Measurements from ENCODE around the gene TMEM138. TPM values are rescaled to one million over a fixed set of nuclear protein-coding genes. Genes with fewer than 3 reads are reported as not detected.

The TMEM138 gene
- total and polyA plus RNA-seq, 4 donors: 13.5 to 39.6 (median 24.2) TPM

GRCh38 chr11:61357894-61358239, 4.3 kb upstream of the TMEM138 start:
- WGBS: 96% methylated on average over 6 of the region's 6 CpGs
- no peaks in the 10 kb centered on the region for H3K9me3 ChIP-seq (ENCODE audit: control insufficient read depth in 4 of 4, low read length in 3 of 4)
- H3K4me3 ChIP-seq (ENCODE audit: low read depth in 1 of 3, low read length in 3 of 3): no peak overlapping the region
- TF ChIP-seq SP1 (IDR thresholded peaks at IDR 0.05) (no peak), TAF1 (conservative IDR thresholded peaks at IDR 0.05) (no peak), FOXA1 (IDR thresholded peaks at IDR 0.05) (no peak), GABPA (IDR thresholded peaks at IDR 0.05 in 1 of 2, conservative IDR thresholded peaks at IDR 0.05 in 1 of 2) (no peak), MAX (IDR thresholded peaks at IDR 0.05) (no peak), REST (IDR thresholded peaks at IDR 0.05) (no peak), YY1 (IDR thresholded peaks at IDR 0.05) (no peak), RXRA (IDR thresholded peaks at IDR 0.05) (no peak), ZBTB33 (IDR thresholded peaks at IDR 0.05) (no peak), FOXA2 (IDR thresholded peaks at IDR 0.05) (no peak), RAD21 (IDR thresholded peaks at IDR 0.05) (no peak), HNF4G (IDR thresholded peaks at IDR 0.05) (no peak)
- DNase-seq (ENCODE audit: low spot score): no peak
- peaks cover 2 to 24% (median 10%) of the 10 kb centered on the region in 4 donors for H3K4me1 ChIP-seq (ENCODE audit: control insufficient read depth in 4 of 4, insufficient read depth in 4 of 4, low read length in 3 of 4)
- H3K36me3 ChIP-seq (ENCODE audit: control insufficient read depth in 4 of 4, insufficient read depth in 3 of 4, low read depth in 1 of 4, low read length in 3 of 4): peaks cover 0 to 3% (median 0%) of the 10 kb centered on the region in 4 donors
- H3K27me3 ChIP-seq (ENCODE audit: control insufficient read depth in 4 of 4, insufficient read depth in 4 of 4, low read length in 3 of 4): no peaks in the 10 kb centered on the region
- H3K9ac ChIP-seq (ENCODE audit: low read depth in 1 of 2, low read length in 2 of 2): no peak overlapping the region
- no peak overlapping the region for H3K27ac ChIP-seq (ENCODE audit: low read depth in 1 of 2, low read length in 2 of 2)

GRCh38 chr11:61358566-61358965, 3.6 kb upstream of the TMEM138 start:
- TF ChIP-seq ATF3 (IDR thresholded peaks at IDR 0.05) (no peak), NR2F2 (IDR thresholded peaks at IDR 0.05) (no peak), MAX (IDR thresholded peaks at IDR 0.05) (no peak), YY1 (IDR thresholded peaks at IDR 0.05) (no peak), TAF1 (conservative IDR thresholded peaks at IDR 0.05) (no peak)
- Histone ChIP-seq H3K9me3 (ENCODE audit: control insufficient read depth in 4 of 4, low read length in 3 of 4) (no peaks in the 10 kb centered on the region), H3K4me1 (ENCODE audit: control insufficient read depth in 4 of 4, insufficient read depth in 4 of 4, low read length in 3 of 4) (peaks cover 2 to 25% (median 14%) of the 10 kb centered on the region in 4 donors), H3K36me3 (ENCODE audit: control insufficient read depth in 4 of 4, insufficient read depth in 3 of 4, low read depth in 1 of 4, low read length in 3 of 4) (peaks cover 0 to 3% (median 0%) of the 10 kb centered on the region in 4 donors), H3K4me3 (ENCODE audit: low read depth in 1 of 3, low read length in 3 of 3) (no peak overlapping the region), H3K27me3 (ENCODE audit: control insufficient read depth in 4 of 4, insufficient read depth in 4 of 4, low read length in 3 of 4) (no peaks in the 10 kb centered on the region), H3K9ac (ENCODE audit: low read depth in 1 of 2, low read length in 2 of 2) (no peak overlapping the region), H3K27ac (ENCODE audit: low read depth in 1 of 2, low read length in 2 of 2) (no peak overlapping the region)
- WGBS: 98% methylated on average over 11 of the region's 11 CpGs
- DNase-seq (ENCODE audit: low spot score): no peak
